GM18868 (cell line): ENCODE data around the gene TSHZ2.
"Not testable (repeated sequence)": the region's sequence is repeated elsewhere in the genome, so short reads cannot be mapped to it uniquely, and the experiment has no call there.

Source experiments
- ATAC-seq: cut with Tn5 transposase; IDR thresholded peaks from one replicate; pipeline ENCODE4 v1.9.1; 2021; ENCODE audit warnings: mild to moderate bottlenecking, moderate library complexity; ENCODE audit not compliant: unreplicated experiment

Gene TSHZ2

GRCh38 chr20:52963131-52963530 lies 9.0 kb upstream of the TSHZ2 start:
- ATAC-seq, result no peak

DNA sequence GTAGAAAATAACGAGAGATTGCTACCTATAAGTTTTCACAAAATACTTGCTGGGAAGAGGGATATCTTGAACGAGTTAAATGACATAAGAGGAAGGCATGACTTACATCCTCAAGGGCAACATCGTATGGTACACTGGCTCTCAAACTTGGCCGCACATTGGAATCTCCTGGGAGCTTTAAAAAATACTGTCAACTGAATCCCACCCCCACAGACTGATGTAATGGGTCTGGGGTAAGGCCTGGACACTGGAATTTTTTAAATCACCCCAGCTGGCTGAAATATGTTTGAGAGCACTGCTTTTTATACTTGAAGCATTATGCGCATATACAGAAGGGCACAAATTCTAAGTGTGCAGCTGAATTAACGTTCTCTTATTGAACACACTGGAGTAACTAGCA lies 8.0 kb upstream of the TSHZ2 start:
- no peak for ATAC-seq

DNA sequence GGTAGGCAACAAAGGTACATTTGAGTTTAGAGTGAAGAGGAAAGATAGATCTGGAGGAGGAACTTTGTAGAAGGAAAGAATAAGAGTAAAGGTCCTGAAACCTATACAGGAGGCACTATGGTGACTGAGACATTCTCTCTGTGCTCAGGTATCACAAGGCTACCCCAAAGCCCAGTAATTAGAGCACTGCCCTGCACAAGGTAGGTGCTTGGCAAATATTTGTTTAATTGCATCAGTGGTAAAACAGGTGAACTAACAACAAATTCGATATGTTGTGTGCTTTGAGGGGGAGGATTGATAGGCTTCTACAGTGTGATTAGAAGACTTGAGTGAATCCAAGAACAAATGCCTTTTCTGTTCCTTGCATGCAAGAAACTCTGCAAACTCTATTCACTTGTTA lies 6.8 kb upstream of the TSHZ2 start:
- no peak for ATAC-seq

GRCh38 chr20:52965819-52966218 lies 6.3 kb upstream of the TSHZ2 start:
- no peak for ATAC-seq

DNA sequence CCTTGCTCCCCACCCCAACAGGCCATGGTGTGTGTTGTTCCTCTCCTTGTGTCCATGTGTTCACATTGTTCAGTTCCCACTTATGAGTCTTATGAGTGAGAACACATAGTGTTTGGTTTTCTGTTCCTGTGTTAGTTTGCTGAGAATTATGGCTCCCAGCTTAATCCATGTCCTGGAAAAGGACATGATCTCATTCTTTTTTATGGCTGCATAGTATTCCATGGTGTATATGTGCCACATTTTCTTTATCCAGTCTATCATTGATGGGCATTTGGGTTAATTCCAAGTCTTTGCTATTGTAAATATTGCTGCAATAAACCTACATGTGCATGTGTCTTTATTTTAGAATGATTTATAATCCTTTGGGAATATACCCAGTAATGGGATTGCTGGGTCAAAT lies 5.6 kb upstream of the TSHZ2 start:
- not testable (repeated sequence) for ATAC-seq

GRCh38 chr20:52971498-52972189 lies 514 bp upstream of the TSHZ2 start:
- ATAC-seq, result no peak

DNA sequence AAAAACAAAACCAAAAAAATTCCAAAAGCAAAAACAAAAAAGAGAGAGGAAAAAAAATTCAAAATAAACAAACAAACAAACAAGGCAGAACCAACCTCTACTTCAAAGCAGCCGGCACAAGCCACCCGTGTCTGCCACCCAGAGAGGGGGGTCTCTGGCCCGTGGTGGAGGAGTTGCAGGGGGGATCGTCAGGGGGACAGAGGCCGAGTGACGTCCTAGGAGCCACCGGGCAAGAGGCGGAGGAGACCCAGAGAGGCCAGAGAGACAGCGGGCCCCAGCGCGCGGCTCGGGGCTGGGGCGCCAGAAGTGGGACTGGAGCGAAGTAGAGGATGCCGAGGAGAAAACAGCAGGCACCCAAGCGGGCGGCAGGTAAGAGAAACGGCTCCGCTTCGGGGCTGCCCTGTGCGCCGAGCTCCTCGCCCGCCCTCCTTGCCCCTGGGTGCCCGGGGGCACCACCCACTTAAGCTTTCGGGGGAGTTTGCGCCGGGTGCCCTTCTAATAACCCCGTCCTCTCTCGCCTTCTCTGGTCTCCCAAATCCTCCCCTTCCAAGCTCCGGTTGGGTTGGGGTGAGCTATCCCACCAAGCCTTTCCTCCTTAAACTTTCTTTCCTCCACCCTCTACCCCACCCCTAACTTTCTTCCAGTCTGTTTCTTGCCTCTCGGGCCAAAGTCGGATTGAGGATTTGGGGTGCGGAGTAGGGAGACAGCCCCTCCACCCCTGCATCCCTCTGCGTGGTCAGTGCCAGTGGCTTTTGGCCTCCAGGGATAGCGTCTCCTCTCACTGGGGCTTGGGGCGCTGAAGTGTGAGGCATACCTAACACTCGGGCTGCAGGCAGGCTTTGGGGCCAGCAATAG lies 1.0 kb downstream of the TSHZ2 start:
- no peak for ATAC-seq

DNA sequence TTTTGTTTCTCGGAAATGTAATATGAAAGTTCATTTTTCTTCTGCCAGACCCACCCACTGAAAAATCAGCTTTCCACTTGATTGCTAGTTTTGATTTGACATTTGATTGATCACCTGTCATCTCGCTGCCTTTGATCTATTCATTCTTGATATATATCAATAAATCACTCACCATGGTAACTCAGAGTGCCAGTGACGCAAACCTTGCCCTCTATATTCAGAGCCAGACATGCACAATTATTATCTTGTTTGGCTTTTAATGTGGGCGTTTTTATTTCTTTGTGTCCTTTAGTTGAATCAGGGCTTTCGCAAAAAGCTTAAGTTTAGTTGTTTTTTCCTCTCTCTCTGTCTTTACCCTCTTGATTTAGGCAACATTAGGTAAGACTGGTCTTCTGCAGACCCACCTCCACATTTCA lies 2.0 kb downstream of the TSHZ2 start:
- no peak for ATAC-seq

- ATAC-seq, result no peak
Observed at GRCh38 chr20:52975029-52975732, 3.0 kb downstream of the TSHZ2 start.

- no peak for ATAC-seq
Observed at GRCh38 chr20:52975803-52976531, 3.8 kb downstream of the TSHZ2 start.

DNA sequence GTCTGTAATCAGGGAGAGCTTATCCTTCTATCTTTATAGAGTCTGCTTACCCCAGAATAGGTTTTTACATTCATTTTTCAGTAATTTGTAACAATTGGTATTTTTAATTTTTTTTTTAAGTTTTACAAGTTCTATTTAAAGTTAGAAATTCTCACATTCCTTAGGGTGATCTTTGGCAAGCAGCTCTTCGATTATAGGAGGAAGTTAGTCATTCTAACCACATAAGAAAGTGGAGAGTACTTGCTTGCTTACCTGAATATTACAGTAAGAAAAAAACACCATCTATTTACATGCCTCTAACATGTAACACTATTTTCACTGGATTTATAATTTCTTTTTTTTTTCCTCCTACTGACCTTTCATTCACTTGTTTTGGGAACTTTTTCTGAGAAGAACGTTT lies 6.7 kb downstream of the TSHZ2 start:
- ATAC-seq, result no peak

- ATAC-seq, result no peak
Observed at GRCh38 chr20:52981051-52981450, 8.9 kb downstream of the TSHZ2 start.

- ATAC-seq, result no peak
Observed at GRCh38 chr20:52983726-52984450, 11.7 kb downstream of the TSHZ2 start.

- ATAC-seq, result no peak
Observed at GRCh38 chr20:52984451-52984810, 12.3 kb downstream of the TSHZ2 start.

- ATAC-seq, result no peak
Observed at GRCh38 chr20:52985687-52986086, 13.5 kb downstream of the TSHZ2 start.

DNA sequence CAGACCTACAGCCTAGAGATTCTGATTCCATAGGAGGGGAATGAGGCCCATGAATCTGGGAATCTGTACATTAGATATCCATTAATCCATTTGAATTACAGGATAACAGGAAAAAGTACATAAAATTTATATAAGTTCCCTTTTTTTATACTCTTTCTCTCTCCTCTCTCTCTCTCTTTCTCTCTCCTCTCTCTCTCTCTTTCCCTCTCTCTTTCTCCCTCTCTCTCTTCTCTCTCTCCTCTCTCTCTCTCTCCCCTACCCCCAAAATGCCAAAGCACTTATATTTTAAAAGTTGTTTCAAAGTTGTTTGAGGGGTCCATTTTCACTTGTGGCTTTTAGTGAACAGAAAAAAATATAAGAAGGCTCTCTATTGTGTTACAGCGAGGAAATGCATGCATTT lies 15.1 kb downstream of the TSHZ2 start:
- ATAC-seq, result no peak

GRCh38 chr20:52991830-52992229 lies 19.7 kb downstream of the TSHZ2 start:
- no peak for ATAC-seq

DNA sequence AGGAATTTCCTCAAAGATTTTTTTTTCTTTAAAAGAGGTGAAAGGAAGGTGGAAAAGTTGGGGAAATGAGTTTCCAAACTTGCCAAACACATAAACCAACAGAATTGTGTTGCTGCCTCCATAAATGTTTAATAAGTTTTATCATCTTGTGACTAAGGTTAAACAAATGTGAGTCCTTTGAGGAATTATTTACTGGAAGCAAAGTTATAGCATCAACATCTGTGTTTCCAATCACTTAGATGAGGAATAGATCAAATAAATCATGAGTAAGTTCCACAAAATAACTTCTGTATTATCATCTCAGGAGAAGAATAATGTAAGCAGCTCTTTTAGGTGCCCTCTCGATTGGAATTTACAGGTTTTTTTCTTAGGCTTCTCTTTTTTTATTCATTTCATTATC lies 20.5 kb downstream of the TSHZ2 start:
- ATAC-seq, result no peak

- ATAC-seq, result no peak
Observed at GRCh38 chr20:52993076-52993475, 20.9 kb downstream of the TSHZ2 start.

- no peak for ATAC-seq
Observed at GRCh38 chr20:52994184-52994970, 22.2 kb downstream of the TSHZ2 start.
